GM18861 (cell line): ENCODE data around the gene PARP15.
"Not testable (repeated sequence)": the region's sequence is repeated elsewhere in the genome, so short reads cannot be mapped to it uniquely, and the experiment has no call there.

ENCODE experiments used
- ATAC-seq: cut with Tn5 transposase; IDR thresholded peaks from one replicate; pipeline ENCODE4 v1.9.1; 2021; ENCODE audit not compliant: unreplicated experiment

The PARP15 gene

DNA sequence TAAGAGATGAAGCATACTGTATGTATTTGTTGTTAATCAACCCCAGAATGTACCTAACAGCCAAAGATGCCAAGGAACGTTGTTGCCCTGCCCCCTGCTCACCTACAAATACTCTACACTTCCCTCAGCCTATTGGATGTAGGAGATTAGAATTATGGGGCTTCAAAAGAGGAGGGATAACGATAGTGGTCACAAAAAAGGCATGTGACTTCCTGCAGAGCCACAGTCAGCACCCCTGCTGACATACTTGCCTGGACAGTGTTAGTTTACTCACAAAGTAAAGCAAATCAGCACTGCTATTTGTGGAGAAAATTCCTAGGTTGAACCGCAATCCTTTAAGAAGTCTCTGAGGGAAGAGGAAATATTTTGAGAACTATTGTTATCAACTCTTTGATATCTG is 37.9 kb downstream of the PARP15 start:
- ATAC-seq = no peak

DNA sequence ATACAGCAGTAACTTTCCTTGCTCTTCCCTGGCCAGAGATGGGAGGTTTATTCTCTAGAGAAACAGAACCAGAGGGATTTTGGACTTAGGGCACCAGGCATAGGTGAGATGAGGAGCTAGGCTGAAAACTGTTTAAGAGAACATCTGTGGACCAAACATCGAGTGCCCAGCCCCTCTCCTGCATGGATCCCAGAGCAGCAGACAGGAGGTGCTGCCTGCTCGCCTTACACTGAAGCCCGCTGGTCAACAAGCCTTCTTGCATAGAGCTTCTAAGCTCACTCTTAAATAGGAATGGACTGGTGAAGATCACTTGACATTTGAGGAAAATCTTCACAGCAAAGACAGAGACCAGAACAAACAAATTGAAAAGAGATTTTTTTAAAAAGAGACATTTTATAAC is 41.2 kb downstream of the PARP15 start:
- ATAC-seq = no peak

DNA sequence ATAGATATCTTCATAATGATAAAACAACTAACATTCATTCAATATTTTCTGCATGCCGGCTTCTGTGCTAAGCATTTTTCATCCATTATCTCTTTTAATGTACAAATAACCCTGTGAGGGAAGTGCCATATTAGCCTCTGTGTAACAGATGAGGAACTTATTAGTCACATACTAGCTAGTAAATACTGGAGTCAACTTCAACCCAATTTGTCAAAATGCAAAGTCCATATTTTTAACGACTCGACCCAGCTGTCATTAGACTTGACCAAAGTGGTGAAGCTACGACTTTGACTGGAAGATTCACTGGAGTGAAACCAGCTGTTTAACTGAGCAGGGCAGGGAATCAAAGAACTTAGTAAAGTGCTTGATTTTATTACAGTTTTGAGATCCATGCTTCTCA is 41.6 kb downstream of the PARP15 start:
- ATAC-seq = no peak

DNA sequence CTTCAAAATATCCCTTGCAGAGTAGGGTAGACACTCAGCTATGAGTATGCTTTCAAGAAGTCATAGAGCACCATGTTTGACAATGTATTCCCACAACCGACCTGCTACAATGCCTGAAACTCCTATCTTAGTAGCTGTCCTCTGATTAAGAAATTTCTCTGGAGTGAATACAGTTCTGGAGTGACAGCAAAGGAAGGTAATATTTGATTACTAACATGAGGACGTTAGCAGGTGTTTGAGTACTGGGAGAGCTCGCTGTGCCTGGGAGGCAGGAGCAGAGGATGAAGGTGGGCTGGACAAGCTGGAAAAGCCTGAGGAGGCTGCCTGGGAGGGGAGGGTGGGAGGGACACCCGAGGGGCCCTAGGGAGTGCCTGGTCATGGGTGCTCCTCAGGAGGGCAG is 42.9 kb downstream of the PARP15 start:
- ATAC-seq = no peak

DNA sequence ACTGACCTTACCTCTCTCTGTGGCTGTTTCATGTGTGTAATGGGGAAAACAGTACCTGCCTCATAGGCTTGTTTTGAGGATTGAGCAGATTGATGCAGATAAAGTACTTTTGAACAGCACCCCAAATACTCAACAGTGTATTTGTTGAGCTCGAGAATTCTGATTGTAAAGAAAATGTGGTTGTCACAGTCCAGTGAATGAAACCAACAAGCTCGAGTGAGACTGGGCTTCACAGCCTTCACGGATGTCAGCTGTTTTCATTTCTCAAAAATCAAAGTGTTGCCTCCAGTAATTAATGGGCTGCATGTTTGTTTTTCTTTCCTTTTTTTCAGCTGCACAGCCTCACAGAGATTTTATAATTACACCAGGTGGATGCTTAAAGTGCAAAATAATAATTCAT is 43.7 kb downstream of the PARP15 start:
- peak; percentile 37 for ATAC-seq

DNA sequence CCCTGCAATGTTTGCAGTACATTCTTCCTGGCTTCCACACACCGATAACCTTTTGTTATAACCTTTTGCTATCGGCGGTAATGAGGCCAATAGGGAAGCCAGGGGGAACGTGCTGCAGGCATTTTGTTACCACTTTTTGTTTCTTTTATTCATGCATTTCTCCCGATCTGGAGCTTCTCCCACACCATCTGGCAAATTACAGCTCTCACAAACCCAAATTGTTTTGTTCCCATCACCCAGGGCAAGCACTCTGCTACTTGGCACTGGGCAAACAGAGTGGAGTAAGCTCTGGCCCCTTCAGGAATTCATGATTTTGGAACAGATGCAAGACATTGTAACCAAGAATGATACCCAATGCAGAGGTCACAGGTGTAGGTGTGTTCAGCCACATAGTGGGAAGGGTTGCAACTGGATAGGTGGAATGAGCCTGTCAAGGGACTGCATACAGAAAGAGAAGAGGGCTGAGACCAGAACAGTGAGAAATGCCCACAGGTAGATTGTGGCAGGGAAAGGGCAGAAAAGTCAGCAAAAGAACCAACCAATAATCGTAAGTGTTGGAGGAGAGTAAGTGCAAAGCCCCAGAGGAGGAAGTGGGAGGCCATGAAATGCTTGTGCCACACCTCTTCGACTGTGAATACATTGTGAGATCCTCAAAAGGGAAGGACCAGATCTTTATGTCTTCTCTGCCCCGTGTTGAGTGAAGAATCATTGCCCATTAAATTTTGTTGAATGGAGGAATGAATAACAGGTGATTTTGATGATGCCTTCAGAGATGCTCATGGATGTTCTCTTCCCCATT is 45.8 kb downstream of the PARP15 start:
- ATAC-seq = no peak

DNA sequence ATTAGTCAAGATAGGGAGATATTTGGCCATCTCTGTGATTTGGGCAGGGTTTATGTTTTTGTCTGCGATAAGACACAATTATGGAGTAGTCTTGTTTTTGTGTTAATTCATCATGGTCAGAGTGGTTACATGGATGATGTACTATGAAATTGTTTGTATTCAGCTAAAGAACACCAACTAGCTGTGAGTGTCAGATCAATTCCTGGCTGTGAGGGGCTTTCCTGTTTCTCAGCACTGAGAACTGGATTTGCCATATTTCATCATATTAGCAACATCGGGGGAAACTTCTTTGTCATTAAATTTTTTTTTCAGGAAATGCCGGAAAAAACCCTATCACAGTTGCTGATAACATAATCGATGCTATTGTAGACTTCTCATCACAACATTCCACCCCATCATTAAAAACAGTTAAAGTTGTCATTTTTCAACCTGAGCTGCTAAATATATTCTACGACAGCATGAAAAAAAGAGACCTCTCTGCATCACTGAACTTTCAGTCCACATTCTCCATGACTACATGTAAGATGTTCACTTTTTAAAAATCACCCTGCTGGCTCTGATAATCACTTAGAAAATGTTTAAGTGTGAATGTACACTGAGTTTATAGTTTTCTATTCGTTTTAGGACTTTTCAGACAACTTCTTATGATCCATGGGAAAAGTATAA is 49.2 kb downstream of the PARP15 start:
- ATAC-seq = no peak

DNA sequence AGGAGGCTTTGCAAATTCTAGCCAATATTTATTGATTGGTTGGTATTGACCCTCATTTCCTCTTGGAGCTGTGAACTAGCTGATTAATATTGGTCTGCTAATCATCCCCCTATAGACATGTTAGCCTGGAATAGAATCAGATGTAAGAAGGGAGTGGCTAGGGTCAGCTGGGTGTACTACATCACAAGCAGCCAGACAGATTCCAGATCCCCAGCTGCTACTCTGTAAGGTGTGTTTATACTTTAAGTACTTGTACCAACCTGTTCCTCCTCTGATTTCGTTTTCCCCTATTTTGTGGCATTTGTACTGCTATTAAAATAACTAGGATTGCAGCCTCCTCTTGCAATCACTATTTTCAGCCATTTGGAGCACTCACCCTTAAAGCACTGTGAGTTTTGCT is 49.9 kb downstream of the PARP15 start:
- ATAC-seq = no peak

DNA sequence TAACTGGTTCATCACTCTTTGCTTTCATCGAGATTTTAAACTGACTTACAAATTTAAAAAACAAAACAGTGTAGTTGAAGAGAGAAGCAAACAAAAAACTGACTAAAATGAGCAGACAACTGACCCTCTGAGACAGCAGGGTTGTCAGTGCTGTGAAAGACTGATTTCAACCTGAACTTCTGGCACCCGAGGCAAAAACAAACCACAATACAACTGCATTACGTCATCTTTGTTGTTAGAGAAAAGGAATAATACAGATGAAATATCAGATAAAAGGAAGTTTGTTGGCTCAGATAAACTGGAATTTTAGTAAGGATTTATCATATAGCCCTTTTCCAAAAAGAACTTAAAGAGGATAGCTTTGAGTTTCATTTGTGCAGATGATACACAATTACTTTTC is 51.1 kb downstream of the PARP15 start:
- ATAC-seq = no peak

DNA sequence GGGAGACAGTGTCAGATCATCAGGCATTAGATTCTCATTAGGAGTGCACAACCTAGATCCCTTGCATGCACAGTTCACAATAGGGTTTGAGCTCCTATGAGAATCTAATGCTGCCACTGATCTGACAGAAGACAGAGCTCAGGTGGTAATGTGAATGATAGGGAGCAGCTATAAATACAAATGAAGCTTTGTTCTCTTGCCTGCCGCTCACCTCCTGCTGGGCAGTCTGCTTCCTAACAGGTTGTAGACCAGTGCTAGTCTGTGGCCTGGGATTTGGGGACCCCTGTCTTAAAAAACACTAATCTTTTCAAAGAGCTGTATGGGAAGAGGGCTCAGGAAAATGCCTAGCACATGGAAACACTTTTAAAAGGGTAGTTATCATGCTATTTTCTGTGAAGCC is 52.3 kb downstream of the PARP15 start:
- ATAC-seq = no peak

DNA sequence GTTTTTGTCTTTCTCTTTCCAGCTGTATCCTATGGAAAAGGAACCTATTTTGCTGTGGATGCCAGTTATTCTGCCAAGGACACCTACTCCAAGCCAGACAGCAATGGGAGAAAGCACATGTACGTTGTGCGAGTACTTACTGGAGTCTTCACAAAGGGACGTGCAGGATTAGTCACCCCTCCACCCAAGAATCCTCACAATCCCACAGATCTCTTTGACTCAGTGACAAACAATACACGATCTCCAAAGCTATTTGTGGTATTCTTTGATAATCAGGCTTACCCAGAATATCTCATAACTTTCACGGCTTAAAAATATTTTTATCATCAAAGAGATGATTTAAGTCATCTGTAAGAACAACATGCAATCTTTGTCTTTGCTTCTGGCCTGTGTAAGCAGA is 58.3 kb downstream of the PARP15 start:
- ATAC-seq = no peak

DNA sequence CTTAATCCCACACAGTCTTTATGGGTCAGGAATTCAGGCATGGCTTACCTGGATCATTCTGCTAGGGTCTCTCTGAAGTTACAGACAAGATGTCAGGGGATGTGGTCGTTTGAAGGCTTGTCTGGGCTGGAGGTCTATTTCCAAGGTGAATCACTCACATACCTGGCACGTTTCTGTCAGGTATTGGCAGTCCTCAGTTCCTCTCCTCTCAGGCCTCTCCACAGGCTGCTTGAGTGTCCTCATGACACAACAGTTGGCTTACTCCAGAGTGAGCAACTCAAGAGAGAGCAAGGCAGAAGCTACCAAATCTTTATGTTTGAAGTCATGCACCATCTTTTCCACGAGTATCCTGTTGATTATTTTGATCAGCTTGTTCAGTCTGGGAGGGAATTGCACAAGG is 59.2 kb downstream of the PARP15 start:
- ATAC-seq = no peak

DNA sequence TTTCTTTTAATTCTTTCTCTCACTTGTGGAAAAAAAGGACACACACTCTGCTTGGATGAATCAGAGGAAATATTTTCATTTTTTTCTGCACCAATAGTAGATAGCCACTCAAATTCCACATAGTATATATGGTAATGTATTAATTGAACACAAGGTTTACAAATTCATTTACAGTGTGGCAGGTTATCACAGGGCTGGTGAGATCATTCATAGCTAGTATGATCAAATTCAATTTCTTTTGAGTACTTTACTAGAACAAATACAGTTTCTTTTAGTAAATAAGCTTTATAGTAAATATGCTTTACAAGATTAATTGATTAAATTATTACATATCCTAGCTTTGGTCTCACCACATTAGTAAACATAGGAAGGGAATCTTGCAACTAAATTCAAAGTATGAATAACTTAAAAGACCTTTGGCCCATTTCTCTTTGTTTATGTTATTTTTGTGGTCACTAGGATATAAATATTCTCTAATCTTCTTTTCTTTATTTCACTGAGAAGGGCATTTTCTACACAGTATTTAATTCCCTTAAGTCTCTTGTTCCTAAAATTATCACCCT is 63.1 kb downstream of the PARP15 start:
- ATAC-seq = no peak

DNA sequence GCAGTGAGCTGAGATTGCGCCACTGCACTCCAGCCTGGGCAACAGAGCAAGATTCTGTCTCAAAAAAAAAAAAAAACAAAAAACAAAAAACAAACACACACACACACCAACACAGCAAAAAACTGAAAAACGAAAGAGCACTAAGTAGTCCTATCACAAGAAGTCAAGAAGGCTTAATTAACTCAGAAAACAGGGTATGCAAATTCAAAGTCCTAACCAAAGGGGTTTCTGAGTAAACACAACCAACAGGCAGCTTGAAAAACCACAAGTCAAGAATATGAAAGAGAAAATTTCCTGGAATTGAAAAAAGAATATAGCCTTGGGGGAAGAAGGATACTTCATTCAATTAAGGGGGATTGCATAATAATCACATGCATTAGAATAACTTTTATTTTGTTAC is 65.5 kb downstream of the PARP15 start:
- peak; percentile 84 for ATAC-seq

DNA sequence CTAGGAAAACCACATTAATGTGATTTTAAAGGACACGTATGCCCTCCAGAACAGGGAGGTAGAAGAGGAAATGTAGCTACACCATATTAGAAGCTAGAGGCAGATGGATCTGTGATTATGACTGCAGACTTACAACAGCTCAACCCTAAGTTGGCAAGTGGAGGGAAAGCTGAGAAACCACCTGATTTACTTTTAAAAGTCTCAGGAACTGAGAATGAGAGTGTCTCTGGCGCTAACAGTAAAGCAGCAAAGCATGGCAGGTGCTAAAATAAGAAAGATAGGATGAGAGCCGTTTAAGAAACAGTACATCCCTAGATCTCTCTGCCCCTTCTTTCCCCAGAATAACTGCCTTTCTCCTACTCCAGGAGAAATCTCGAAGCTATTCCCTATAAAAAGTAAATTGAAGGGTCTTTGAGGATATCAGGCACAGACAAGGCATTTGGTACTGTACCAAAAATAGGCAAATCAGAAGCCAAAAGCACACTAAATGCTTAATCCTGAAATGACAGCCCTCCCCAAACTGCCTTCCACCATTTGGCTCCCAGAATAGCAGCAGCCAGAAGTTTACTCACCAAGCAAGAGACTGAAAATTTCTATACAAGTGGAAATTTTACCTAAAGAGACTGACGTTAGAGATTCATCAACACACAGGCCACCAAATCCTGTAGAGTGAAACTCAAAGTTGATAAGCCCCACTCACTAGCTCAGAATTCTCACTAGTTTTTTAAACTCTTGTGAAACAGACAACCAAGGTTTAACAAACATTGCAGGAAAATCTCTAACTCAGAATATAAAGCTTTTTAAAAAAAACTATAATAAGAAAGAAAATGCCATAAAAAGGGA is 68.9 kb downstream of the PARP15 start:
- ATAC-seq = no peak

DNA sequence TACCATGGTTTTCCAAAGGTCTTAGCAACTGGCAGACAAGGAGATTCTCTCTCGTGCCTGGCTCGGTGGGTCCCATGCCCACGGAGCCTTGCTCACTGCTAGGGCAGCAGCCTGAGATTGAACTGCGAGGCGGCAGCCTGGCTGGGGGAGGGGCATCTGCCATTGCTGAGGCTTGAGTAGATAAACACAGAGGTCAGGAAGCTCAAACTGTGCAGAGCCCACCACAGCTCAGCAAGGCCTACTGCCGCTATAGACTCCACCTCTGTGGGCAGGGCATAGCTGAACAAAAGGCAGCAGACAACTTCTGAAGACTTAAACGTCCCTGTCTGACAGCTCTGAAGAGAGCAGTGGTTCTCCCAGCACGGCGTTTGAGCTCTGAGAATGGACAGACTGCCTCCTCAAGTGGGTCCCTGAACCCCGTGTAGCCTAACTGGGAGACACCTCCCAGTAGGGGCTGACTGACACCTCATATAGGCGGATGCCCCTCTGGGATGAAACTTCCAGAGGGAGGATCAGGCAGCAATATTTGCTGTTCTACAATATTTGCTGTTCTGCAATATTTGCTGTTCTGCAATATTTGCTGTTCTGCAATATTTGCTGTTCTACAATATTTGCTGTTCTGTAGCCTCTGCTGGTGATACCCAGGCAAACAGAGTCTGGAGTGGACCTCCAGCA is 73.9 kb downstream of the PARP15 start:
- not testable (repeated sequence) for ATAC-seq

DNA sequence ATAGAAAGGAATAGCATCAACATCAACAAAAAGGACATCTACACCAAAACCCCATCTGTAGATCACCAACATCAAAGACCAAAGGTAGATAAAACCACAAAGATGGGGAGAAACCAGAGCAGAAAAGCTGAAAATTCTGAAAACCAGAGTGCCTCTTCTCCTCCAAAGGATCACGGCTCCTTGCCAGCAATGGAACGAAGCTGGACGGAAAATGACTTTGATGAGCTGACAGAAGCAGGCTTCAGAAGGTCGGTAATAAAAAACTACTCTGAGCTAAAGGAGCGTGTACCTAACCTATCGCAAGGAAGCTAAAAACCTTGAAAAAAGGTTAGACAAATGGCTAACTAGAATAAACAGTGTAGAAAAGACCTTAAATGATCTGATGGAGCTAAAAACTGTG is 74.5 kb downstream of the PARP15 start:
- ATAC-seq = not testable (repeated sequence)

DNA sequence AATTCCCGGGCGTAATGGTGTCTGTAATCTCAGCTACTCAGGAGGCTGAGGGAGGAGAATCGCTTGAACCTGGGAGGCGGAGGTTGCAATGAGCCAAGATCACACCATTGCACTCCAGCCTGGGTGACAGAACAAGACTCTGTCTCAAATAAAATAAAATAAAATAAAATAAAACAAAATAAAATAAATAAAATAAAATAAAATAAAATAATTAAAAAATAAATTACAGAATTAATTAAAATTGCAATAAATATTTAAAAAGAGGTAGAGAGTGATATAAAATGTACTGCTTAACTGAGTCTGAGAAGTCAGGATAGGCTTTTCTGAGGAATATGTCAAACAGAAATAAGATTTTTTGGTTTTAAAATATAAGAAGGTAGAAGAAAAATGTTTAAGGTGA is 80.9 kb downstream of the PARP15 start:
- ATAC-seq = not testable (repeated sequence)

DNA sequence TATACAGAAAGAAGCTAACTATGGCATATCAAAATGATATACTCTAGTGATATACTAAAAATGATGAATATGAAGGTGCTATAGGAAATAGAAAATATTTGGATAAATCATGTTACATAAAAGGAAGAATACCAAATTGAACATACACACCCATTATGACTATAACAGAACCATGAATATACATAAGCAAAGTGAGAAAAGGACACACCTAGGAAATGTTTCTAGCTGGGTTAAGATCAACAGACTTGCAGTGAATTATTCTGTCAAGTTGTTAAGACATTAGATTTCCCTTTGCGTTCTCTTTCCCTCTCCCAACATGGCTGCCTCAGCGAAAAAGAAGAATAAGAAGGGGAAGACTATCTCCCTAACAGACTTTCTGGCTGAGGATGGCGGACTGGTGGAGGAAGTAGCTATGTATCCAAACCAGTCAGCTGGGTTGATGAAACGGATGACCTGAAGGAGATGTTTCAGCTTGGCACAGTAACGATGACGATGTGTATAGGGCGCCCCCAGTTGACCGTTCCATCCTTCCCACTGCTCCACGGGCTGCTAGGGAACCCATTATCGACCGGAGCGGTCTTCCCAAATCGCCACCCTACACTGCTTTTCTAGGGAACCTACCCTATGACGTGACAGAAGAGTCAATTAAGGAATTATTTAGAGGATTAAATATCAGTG is 83.0 kb downstream of the PARP15 start:
- no peak for ATAC-seq

DNA sequence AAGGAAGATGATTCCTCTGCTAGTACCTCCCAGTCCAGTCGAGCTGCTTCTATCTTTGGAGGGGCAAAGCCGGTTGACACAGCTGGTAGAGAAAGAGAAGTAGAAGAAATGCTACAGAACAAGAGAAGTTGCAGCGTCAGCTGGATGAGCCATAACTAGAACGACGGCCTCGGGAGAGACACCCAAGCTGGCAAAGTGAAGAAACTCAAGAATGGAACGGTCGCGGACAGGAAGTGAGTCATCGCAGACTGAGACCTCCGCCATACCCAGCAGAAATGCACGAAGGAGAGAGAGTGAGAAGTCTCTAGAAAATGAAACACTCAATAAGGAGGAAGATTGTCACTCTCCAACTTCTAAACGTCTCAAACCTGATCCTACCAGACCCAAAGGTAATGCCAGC is 84.2 kb downstream of the PARP15 start:
- peak; percentile 77 for ATAC-seq
